UCSD-AML1 (cell line): ENCODE results near the gene MAP7D1.
"Not testable (repeated sequence)": the region's sequence is repeated elsewhere in the genome, so short reads cannot be mapped to it uniquely, and the experiment has no call there.

ENCODE experiments used
- DNase-seq: peaks from one replicate; lab custom pipeline; 2025; ENCODE audit not compliant: unreplicated experiment; lab: John Stamatoyannopoulos, UW

Gene MAP7D1

GRCh38 chr1:36199934-36200741 is 44.2 kb downstream of the MAP7D1 start:
- DNase-seq, result no peak

- DNase-seq, result no peak
These were observed 47.1 kb downstream of the MAP7D1 start for GRCh38 chr1:36203027-36203553.

DNA sequence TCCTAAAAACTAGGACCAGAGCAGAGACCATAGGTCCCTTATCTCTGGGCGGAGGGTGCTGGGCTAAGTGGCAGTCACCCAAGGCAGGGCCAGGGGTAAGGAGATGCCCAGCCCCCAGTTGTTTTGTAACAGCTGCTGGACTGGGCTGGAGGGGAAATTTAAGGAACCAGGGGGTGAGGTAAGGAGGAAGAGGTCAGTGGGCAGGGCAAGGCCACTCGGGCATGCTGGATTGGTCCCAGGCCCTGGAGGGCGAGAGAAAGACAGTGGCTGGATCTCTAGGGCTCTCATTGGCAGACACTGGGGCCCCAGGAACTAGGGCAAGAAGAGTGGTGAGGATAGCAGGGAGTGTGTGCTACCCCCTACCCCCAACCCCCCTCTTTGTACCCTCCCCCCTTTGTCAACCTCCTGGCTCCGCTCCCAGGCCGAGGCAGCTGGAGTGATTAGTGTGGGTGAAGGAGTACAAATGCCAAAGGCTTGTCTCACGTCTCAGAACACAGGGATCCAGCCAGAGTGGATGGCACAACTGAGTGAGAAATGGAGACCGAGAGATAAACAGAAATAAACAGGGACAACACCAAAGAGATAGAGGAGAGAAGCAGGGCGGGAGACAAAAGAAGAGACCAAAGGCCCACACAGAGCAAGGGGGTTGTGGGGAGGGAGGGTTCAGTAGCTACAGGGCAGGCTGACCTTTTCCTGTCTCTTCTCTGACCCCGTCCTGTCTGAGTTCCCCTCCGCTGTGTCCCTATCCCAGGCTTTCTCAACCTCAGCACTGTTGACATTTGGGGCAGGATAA is 47.8 kb downstream of the MAP7D1 start:
- DNase-seq, result no peak

DNA sequence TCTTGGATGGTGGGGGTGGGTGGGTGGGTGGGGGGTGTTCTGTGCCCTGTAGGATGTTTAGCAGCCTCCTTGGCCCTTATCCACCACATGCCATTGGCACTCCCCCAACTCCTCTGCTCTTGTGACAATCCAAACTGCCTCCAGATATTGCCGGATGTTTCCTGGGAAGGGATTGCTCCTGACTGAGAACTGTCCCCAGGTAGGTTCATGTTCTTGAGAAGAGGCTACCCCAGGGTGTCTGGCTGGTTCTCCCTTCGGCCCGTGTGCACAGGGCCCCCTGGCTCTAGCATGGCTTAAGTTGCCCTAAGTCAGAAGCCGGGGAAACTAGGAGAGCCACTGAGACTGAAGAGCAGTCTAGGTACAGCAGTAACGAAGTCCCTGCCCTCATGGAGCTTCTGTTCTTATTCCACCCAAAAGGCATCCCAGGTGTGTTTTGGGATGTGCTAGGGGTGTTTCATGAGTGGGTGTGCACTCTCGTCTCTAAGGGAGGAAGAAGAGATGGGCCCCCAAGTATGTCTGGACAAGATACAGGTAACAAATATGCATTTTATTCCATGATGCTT is 48.5 kb downstream of the MAP7D1 start:
- no peak for DNase-seq

GRCh38 chr1:36206323-36206858 is 50.4 kb downstream of the MAP7D1 start:
- DNase-seq, result no peak

DNA sequence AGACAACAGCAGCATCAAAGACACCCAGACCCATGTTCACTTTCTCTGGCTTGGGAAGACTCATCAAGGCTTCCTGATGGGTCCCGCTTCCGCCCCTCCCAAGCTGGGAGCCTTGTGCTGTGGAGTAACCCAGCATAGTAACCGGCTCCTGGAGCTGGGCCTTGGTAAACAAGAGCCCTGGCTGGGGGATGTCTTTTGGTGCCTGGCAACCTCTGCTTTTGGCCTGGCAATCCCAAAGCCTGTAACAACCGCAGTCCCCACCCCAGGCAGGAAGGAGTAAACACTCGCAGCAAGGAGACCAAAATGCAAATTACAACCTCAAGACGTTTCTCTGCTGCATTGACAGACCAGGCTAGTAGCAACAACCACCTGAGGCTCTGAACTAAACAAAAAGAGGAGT is 51.4 kb downstream of the MAP7D1 start:
- no peak for DNase-seq

DNA sequence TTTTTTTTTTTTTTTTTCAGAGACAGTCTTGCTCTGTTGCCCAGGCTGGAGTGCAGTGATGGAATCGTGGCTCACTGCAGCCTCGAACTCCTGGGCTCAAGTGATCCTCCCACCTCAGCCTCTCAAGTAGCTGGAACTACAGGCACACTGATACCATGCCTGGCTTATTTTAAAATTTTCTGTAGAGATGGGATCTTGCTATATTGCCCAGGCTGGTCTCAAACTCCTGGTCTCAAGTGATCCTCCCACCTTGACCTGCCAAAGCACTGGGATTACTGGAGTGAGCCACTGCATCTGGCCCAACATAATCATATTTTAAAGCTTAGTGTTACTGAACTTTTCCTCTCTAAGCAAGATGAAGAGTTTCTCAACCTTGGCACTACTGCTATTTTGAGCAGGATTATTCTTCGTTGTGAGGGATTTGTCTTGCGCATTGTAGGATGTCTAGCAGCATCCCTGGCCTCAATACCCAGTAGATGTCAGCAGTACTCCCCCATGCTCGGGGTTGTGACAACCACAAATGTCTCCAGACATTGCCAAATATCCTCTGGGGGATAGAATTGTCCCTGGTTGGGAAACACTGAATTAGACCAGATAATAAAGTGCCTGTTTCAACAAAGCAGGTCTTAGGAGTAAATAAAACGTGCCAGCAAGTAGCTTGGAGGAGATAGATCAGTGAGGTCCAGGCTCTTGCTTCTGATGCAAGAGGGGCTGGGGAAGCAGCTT is 53.2 kb downstream of the MAP7D1 start:
- DNase-seq, result no peak

GRCh38 chr1:36211307-36211706 is 55.3 kb downstream of the MAP7D1 start:
- no peak for DNase-seq

DNA sequence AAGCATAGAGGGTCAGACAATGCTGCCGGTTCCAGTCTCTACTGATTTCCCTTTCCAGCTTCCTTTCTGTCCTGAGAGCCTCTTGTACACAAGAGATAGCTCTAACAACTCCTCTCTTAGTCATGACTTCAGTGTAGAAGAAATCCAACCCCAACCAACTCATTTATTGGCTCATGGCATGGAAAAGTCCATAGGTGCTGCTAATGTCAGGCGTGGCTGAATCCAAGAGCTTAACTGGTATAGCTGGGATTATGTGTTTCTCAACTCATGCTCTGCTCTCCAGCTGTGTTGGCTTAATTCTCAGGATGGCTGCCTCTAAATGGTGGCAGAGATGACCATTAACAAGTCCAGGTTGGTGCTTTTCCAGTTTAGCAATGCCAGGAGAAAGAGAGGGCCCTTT is 55.9 kb downstream of the MAP7D1 start:
- DNase-seq, result no peak

- no peak for DNase-seq
These were observed 56.8 kb downstream of the MAP7D1 start for GRCh38 chr1:36212782-36213181.

- DNase-seq, result no peak
These were observed 61.7 kb downstream of the MAP7D1 start for GRCh38 chr1:36217670-36218069.

DNA sequence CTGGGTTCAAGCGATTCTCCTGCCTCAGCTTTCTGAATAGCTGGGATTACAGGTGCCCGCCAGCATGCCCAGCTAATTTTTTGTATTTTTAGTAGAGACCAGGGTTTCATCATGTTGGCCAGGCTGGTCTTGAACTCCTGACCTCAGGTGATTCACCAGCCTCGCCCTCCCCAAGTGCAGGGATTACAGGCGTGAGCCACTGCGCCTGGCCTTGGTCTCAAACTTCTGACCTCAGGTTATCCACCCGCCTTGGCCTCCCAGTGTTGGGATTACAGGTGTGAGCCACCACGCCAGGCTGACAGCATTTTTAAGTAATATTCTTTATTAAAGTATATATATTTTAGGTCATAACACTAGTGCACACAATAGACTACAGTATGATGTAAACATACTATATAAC is 65.9 kb downstream of the MAP7D1 start:
- not testable (repeated sequence) for DNase-seq

DNA sequence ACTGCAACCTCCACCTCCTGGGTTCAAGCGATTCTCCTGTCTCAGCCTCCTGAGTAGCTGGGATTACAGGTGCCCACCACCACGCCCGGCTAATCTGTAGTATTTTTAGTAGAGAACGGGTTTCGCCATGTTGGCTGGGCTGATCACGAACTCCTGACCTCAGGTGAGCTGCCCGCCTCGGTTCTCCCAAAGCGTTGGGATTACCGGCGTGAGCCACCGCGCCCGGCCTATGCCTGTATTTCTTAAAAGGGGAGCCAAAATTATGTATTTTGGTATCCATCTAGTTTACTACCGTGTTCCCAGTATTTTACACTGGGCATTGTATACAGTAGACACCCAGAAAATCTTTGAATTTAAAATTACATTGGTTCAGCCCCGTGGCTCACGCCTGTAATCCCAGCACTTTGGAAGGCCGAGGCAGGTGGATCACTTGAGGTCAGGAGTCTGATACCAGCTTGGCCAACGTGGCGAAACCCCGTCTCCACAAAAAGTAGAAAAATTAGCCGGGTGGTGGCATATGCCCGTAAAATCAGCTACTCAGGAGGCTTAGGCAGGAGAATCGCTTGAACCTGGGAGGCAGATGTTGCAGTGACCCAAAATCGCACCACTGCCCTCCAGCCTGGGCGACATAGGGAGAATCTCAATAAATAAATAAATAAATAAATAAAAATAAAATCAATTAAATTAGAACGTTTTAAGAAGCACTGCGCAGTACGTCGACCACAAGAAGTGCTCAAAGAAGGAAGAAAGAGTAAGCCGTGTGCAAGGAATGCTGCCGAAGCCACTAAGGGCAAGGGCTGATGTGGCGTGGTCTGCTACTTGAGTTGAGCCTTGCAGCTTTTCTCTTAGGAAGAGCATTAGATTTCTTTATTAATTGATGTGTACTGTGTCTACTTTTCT is 66.8 kb downstream of the MAP7D1 start:
- no peak for DNase-seq

DNA sequence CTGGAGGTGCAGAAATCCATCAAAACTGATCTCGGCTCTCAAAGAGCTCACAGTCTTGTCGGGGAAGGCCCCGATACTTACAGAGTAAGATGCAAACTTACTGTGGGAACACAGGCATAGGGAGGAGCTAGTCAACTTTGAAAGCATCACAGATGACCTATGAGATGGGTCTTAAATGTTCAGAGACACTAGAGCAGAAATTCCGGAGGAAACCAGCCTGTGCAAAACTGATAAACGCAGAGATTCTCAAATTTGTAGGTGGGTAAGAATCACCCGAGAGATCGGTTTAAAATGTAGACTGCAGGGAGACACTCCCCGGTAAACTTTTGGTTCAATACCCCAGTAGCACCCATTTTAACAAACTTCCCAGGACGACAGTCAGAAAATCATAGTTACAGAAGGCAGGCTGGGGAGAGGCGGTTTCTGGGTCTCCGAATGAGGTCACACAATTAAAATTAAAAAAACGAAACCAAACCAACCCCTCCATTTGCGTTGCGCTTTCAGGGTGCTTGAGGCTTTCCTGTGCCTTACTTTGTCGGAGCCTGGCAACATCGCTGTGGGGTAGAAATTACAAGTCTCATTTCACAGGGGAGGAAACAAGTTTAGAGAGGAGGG is 67.5 kb downstream of the MAP7D1 start:
- DNase-seq, result no peak

- DNase-seq, result peak; percentile 100
These were observed 68.1 kb downstream of the MAP7D1 start, which contains the start of gene THRAP3 for GRCh38 chr1:36223996-36224536. TSS of gene THRAP3 (plus strand) at chr1:36224443. CDS start at chr1:36282564, 58,121 bp downstream.

GRCh38 chr1:36224537-36225282 is 68.8 kb downstream of the MAP7D1 start:
- DNase-seq, result peak; percentile 92

DNA sequence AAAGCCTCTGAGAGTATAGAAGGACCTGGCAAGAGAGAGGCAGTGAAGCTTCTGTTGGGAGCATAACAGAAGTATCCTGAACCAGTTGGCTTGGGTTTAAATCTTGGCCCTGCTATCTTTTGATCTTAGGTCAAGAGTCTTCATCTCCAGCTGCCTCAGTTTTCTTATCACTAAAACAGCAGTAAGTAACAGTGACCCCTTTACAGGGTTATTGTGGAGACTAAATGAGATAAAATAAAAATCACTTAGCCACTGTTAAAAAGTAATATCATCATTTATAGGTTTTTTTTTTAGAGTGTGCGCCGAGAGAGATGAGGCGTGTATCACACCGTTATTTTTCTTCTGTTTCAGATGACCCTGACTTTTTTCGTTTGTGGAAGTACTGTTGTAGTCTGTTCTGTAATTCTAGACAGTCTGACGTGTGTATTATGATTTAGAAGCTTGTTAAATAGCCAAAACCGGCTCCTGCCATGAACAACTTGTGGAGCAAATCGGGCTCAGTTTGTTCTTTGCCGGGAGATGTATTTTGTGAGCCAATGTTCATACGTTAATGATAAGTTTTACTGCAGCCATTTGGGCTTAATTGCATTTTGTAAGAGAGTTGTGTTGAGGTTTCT is 69.4 kb downstream of the MAP7D1 start:
- DNase-seq, result no peak

DNA sequence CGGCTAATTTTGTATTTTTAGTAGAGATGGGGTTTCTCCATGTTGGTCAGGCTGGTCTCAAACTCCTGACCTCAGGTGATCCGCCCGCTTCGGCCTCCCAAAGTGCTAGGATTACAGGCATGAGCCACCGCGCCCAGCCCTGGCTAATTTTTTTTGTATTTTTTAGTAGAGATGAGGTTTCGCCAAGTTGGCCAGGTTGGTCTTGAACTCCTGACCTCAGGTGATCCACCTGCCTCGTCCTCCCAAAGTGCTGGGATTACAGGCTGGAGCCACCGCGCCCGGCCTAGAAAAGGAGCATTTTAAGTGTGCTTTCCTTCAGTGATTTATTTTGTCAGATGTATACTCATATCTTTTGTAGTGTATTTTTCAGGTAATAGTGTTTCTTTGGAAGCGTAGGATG is 74.3 kb downstream of the MAP7D1 start:
- DNase-seq, result not testable (repeated sequence)
